T follicular helper cell (primary cell): ENCODE data around the gene TMEM154.

Experiments used
- DNase-seq: peaks from one replicate; pipeline ENCODE4 v3.0.0-alpha.2; 2020; ENCODE audit warnings: low read depth

Gene TMEM154

DNA sequence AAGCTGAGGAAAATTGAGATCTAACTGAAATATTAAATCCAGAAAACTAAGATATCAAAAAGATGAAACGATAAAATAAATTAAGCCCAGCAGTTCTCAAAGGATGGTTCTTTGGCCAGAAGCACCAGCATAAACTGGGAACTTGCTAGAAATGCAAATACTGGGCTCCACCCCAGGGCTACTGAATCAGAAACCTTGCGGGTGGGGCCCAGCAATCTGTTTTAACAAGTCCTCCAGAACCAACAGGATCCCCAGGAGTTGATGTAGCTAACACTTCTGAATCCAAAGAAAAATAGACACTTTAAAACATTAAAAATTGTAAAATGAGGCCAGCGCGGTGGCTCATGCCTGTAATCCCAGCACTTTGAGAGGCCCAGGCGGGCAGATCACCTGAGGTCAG lies 14.1 kb upstream of the TMEM154 start:
- no peak for DNase-seq

DNA sequence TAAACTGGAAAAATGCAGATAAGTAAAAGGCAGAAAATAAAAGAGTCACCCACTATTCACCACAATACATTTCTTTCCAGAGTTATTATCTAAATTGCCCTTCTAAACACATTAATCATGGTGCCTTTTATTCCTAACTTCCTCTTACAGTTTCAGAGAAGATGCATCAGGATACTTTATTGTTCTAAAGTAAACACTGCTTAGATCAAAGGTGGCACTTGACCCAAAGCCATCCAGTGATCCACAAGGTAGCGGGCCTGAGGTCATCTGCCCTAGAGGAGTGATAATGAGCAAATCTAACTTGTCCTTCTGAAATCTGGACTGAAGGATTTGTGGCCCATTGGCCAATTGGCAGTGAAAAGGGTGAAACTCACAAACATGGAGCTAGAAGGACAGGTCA lies 12.0 kb upstream of the TMEM154 start:
- DNase-seq, result no peak

DNA sequence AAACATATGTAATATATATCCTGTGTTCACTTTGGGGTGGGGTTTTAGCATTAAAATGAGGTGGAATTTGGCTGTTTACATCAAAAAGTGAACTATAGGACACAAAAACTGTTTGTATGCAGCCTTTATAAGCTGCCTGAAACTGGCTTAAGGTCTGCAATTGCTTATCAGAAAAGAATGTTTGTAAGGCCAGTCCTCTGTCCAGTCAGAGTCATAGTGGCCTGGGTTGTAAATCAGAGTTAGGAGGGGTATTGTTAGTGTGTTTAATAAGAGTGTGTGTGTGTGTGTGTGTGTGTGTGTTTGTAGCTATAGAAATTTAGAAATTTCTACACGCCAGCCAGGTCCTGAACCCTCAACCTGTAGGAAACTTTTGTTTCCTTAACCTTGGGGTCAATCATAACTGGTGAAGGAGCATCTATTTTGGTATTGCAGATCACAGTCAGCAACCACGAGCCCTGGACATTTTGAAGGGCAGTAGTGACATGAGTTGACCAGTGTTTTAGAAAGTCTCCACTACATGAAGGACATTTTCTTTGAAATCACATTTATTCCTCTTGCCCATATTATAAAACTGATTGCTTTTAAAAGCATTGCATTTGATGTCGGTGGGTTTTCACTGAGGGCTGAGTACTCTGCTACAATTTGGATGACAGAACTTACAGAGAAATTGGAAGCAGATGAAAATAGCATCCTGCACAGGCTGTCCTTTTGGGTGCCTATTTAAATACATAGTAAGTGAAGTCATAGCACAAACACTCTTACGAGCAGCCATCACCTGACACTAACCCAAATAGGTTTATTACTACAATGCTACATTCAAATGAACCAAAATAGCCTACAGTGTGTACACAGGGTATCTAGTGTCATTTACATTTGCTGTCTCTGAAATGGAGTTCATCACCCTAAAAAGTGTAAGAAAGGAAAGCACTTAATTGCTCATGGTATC lies 11.2 kb upstream of the TMEM154 start:
- DNase-seq, result no peak

DNA sequence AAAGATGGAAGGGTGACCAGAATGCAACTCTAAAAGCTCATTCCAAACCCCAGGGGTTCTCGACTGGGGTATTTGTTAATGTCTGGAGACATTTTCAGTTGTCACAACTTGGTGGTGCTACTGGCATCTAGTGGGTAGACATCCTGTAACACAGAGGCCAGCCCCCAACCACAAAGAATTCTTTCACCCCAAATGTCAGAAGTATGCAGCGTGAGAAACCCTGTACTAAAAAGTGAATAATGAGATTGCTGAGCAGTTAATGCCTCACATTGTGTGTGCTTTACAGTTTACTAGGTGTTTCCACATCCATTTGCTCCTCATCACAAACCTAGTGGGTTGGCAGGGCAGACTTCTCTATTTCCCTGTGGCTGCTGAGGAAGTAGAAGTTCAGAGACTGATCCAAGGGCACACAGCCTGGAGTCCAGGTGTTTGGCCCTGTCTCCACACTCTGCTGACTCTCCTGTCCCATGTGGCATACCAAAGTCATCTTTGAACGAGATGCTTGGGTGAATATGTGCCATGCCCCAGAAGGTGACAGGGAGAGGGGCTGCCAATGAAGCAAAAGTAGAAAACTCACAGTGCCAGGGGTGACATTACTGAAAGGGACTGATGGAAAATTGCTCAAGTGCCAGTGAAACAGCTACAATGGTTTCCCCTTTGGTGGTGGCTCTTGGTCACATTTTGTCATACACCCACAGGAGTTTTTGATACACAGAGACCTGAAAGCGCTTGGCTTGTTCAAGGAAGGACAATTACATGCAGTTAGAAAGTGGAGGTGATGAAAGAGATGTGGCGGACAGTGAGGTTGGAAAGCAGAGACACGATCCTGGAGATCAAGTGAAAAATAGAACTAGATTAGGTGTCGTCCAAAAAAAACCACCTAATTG lies 10.1 kb upstream of the TMEM154 start:
- no peak for DNase-seq

DNA sequence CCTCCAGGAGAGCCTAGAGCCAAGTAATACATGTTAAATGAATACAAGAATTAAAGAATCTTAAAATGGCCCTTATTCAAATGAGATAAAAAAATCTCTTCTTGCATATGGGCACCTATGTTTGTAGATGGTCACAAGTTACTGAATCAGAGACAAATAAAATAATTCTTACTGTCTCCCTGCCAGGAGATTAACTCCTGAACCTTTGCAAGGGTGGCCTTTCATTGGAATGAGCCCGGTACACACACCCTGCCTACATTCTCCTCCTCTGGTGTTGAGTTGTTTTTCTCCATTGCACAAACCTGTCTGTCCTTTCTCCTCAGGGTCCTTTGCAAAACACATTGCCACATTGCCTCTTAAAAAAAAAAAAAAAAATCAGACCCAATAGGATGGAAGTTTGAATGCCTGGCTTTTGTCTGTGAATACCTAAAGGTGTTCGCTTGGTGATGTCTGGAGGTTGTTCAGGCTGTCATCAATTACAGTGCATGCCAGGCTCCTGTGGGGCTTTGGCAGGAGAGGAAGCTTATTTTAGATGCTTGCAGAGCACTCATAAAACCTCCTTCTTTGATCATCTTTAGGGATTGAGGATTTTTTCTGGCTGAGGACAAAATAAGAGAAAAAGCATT lies 8.3 kb upstream of the TMEM154 start:
- no peak for DNase-seq

DNA sequence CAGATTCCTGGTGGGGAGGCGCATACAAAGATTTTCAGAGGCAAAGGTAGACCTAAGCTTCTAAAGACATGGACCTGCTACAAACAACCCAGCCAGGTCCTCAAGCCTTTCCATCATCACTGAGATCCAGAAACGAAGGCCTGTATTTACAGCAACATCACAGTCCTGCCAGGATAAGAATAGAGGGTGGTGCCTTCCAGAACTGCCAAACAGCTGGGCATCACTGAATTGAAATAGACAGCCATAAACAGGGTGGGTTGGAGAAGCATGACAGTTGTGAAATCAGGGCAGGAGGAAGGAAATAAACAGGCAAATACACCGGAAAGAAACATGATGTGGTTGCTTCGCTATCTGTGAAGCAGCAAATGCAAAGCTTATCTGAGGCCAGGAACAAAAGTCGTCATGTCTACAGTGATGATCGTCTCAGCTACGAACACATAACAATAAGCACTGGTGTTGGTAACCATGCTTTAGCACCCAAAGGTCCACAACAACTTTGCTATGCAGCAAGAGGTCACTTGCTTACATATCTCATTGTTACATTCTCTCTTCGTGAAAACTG lies 6.7 kb upstream of the TMEM154 start:
- DNase-seq, result no peak

DNA sequence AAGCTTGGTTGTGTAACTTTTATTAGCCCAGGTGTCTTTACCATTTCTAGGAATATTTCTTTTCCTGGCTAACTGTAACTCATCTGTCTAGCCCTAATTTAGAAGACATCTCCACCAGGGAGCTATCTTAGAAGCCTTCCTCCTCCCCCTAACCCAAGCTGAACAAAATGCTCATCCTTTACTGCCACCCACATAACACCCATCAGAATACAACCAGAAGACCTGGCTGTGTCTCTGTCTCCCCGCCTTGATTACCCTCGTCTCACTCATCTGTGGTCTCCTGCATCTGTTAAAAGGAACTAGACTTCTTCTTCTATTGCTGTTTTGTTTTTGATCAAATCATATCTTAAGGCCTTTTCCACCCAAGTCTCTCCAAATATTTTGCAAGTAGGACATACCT lies 4.8 kb upstream of the TMEM154 start:
- DNase-seq, result no peak

DNA sequence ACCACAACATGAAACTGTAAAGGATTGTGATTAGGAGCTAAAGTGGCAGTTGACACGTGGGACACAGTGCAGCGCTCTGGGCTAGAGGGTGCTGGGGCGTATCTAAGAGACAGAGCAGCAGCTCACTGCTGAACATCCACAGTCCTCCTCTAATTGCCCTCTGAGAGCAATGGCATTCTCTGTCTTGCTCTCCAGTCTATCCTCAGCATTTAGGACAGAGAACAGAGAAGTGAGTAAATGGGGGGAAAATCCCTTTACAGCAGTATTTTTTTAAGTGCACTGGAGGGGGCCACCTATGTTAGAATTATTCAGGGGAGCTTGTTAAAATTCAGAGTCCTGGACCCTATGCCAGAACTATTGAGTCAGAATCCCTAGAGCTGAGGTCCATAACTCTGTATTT lies 4.2 kb upstream of the TMEM154 start:
- no peak for DNase-seq

DNA sequence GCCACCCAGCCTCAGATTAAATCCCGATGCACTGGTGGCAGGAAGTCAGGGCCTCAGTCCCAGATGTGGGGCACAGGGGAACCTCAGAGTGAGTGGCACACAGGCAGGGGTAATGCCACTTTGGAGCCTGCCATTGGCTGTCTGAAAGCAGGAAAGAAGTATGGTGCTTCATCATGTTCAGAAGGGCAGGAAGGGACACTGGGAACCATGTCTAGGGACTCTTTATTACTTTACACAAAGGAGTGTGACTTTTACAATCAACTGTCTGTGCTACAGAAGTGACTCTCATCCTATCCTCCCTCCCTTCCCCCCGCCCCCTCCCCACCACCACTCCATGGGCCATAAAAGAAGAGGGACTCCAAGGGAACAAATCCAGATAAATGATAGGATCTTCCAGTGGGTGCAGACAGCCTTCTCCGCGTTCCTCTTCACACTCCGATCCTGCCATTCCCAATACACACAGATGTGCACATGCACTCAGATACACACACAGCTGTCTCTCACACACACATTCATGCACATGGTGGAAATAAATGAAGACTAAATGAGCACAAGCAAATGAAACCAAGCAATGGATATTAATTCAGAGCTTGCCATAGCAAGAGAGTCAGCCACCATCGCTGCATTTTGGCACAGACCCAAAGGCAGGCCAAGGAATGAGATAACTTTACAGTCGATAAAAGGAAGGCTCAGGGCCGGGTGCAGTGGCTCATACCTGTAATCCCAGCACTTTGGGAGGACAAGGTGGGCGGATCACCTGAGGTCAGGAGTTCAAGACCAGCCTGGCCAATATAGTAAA lies 2.5 kb upstream of the TMEM154 start:
- DNase-seq, result no peak

DNA sequence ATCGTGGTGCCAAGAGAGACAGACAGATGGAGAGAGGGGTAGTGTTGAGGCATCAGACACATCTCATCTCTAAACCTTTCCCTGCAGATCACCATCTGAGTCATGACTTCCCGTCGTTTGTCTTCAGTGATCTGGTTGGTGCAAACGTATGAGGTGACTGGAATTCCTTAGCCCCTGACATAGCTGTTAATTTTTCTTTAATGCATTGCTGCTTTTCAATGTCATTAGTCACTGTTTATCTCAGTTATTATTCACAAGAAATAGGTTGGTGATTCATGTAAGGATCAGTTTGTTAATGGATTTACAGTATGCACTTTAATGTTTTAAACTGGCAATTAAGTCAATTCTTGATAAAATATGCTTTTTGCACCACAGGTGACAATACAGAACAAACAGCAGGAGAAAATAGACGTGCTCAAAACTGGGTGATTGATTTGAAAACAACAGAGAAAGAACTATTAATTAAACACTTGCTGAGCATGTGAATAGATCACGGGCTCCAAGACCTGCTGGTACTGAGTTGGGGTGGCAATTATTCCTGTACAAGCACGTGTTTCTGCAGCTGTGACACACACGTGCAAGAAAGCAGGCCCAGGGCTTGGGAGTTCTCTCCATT lies 1.3 kb upstream of the TMEM154 start:
- DNase-seq, result no peak

DNA sequence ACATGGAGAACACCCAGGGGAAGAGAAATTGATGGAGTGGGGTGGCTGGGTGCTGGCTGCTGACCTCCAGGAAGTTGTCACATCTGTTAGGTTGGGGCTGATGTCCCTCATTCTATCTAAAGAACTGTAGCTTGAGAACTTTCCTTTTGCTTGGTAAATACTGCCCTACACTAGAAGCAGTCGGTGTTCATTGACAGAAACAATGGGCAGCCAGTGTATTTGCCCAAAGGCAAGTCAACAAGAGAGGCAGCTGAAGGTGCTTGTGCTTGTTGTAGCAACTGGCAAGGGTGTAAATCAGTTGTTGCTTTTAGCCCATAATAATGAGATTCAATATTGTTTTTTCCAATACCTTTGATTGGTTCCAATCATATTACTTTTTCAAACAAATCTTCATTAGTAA lies 956 bp downstream of the TMEM154 start:
- DNase-seq, result no peak

DNA sequence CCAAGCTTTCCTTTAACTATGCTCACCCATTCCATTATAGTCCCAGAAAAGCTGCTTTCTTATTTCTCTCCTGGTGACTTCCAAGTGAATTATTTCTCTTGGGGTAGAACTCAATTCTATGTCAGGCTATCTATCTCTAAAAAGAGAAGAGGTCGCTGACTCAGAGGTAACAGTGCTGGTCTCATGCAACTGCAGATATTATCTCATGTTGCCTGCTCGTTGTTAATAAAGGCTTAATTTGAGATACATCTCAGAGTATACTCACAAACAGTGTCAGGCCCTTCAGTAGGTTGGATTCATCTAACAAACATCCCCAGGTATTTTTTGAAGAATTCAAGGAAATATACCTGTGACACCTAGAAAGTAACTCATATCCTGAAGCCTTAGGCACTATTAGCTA lies 2.7 kb downstream of the TMEM154 start:
- no peak for DNase-seq

DNA sequence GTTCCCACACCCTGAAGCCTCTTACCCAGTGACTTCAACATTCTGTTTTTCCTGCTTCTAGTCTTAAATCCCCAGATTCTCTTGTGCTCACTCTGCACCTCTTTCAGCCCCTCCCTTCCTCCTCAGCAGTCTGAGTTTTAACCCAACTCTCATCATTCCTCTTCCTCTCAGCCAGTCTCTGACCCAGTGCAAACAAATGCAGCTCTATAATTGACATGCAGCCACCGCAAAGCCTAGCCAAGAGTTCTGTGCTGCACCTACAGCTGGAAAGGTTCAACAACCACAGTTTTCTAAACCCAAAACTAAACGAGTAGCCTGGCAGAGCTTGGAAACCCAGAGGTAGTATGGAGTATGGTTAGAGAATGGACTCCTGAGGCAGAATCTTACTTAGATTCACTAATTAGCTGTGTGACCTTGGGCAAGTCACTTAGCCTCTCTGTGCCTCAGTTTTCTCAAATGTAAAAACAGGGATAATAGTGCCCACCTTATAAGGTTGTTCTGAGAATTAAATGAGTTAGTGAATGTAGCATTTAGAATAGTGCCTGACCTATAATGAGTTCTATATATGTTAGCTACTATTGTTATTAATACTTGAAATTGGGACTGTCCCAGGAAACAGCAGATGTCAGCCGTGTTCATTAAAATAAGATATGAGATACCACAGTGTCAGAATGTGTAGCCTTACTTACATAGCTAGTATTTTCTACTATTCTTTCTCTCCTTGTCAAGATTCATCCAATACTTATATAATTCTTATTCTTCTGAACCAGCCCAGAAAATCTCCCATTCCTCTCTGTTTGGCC lies 3.5 kb downstream of the TMEM154 start:
- DNase-seq, result no peak

DNA sequence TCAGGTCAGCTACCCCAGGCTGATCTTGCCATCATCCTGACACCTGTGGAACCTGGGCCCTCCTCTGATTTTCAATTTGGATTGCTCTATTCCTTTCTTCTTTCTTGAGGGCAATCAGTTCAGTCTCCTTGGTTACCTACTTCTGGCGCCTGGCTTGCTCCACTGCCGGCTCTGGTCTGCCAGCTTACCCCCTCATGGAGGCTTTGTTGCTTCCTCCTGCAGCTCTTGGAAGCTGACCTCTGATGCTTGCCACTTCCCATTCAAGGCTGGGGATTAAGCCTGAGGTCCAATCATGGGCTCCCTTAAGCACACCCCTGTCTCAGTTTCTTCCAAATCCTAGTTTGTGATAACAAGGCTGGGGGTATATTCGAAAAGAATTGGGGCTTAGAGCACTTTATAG lies 5.4 kb downstream of the TMEM154 start:
- DNase-seq, result no peak

DNA sequence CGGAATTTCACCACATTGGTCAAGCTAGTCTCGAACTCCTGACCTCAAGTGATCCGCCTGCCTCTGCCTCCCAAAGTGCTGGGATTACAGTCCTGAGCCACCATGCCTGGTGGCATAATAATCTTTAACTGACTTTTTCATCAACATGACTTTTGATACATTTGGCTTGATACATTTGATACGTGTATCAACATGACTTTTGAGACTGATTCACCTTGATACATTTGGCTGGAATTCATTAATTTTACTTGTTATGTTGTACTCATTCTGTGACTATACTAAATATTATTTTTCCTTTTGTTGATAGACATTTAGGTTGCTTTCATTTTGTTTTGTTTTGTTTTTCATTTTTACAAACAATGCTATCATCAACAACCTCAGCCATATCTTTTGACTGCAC lies 6.3 kb downstream of the TMEM154 start:
- DNase-seq, result no peak

DNA sequence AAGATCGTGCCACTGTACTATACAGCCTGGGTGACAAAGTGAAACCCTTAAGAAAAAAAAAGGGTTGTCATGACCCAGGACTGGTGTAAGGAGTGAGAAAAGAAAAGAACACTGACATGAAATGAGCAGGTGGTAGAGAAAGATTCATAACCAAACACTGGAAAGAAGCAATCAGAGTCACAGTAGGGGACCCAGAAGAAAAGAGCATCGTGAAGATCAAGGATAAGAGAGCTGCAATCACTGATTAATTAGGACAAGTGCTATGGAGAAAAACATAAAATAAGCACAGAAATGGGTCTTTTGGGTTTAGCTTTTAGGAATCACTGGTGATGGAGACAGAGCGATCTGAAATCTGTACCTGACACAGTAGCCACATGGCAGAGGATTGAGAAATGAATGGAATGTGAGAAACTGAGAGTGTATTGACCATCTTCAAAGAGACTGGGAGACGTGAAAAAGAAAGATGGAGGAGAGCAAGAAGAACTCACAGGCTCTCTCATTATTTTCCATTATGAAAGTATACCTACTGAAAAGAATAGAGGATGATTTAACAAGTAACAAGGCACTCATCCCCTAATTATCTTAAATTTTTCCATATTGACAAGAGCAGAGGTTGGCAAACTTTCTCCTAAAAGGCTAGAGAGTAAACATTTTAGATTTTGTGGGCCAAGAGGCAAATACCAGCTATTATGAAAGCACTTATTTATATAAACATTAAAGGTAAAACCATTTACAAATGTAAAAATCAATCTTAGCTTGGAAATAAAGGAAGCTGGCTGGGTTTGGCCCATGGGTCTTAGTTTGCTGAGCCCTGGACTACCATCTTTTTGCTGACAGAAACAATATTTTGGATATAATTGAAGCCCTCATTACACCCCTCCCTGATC lies 7.3 kb downstream of the TMEM154 start:
- no peak for DNase-seq

DNA sequence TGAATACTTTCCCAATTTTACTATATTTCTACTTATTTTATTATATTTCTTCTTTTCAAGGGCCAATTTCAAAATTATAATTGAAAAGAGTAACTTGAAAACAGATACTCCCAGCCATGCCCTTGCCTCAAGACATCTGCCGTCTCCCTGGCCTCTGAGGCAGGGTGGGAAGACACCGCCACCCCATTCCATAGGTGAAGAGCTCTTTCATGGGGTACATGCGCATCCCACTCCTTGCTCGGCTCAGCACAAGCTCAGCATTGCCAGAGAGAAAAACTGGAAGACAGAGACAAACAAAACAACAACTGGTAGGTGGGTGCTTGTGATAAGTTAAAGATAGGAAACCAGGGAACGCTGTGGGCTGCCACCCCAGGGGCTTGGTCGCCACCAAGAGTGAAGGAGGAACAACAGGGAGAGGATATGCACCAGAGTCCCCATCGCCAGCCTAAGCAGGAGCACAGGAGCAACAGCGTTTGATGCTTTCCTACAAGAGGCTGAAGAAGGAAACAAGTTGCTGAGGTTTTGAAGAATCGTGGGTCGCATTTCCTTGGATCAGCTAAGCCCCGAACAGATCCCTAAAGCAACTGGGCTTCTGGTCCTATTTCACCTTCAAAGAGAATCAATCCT lies 11.3 kb downstream of the TMEM154 start:
- DNase-seq, result no peak

DNA sequence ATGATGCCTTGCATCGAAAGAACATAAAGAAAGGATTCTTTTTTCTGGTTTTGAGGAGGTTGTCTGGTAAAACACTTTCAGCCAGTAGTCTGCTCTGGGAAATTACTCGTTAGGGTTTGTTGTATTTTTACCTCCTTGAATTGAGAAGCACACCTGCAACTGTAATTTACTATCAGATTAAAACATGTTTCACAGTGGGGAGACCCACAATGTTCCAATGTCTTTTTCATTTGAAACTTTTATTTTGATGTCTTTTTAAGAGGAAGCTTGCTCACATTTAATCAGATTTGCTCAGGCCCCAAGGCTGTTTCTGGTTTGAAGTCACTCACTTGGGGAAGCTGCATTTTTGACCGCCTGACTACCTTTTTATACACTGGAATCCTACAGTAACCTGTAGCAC lies 12.0 kb downstream of the TMEM154 start:
- DNase-seq, result no peak

DNA sequence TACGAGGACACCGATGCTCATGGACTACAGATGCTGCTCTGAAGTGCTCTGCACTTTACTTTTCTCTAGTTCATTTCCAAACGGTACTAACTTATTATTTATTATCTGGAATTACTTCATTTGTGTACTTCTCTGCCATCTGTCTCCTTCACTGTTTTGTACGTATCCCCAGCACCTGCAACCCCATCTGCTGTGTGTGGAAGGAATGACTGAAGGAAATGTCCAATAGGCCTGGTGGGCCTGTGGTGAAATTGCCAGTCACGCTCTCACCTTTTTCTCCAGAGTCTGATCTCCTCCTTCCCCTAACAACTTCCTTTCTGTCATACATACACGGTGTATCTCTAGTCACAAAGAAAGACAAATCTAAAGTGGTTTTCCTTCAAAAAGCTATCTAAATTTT lies 12.9 kb downstream of the TMEM154 start:
- DNase-seq, result no peak
